Measurements from ENCODE around the gene ALPG.
"Not testable (repeated sequence)": the region's sequence is repeated elsewhere in the genome, so short reads cannot be mapped to it uniquely, and the experiment has no call there.

Gene ALPG

DNA sequence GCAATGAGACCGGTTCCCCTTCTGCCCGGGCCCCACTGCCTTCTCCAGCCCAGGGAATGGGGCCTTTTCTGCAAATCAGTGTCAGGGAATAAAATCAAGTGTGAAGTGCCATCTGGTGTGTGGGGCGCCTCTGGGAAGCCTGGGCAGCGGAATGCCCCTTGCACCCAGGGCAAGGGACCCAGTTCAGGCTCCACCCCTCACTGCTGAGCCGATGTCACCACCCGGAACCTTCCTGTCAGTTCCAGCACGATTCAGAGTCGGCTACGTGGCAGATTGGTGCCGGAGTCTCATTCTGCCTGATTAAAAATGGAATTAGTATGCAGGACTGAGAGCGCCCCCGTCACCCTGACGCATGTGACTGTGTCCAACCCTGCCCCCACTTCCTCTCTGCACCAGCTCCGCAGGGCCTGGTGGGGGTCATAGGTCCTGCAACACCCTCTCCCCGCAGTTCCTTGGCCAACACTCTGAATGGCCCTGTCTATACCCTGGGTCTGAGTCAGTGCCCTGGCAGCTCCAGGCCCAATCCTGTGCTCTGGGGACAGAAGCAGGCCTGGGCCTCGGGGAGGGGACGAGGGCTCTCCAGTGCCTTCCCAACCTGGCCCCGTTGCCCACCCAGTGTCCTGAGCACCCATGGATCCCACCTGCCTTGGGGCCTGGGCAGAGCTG lies 41.1 kb downstream of the ALPG start:
- Histone ChIP-seq H3K36me3 (ENCODE audit: insufficient read depth) (no peaks in the 10 kb centered on the region), H3K79me2 (ENCODE audit: insufficient read depth, low read depth) (no peaks in the 10 kb centered on the region), H3K9ac (no peak overlapping the region), H3K27ac (no peak overlapping the region), H3K27me3 (ENCODE audit: insufficient read depth, low read depth) (no peaks in the 10 kb centered on the region), H2AFZ (ENCODE audit: low read depth) (no peak overlapping the region; the same call in 1 of the 2 replicates), H3K4me2 (no peak overlapping the region), H3K4me3 (IDR thresholded peaks at IDR 0.05; ENCODE audit: insufficient read depth, low read depth, low read length) (no peak overlapping the region), H3K4me1 (ENCODE audit: low read depth, poor library complexity, severe bottlenecking) (no peaks in the 10 kb centered on the region), H4K20me1 (ENCODE audit: insufficient read depth) (no peaks in the 10 kb centered on the region)
- TF ChIP-seq, protein P1, sequence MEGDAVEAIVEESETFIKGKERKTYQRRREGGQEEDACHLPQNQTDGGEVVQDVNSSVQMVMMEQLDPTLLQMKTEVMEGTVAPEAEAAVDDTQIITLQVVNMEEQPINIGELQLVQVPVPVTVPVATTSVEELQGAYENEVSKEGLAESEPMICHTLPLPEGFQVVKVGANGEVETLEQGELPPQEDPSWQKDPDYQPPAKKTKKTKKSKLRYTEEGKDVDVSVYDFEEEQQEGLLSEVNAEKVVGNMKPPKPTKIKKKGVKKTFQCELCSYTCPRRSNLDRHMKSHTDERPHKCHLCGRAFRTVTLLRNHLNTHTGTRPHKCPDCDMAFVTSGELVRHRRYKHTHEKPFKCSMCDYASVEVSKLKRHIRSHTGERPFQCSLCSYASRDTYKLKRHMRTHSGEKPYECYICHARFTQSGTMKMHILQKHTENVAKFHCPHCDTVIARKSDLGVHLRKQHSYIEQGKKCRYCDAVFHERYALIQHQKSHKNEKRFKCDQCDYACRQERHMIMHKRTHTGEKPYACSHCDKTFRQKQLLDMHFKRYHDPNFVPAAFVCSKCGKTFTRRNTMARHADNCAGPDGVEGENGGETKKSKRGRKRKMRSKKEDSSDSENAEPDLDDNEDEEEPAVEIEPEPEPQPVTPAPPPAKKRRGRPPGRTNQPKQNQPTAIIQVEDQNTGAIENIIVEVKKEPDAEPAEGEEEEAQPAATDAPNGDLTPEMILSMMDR (conservative IDR thresholded peaks at IDR 0.05; ENCODE audit: low read depth, low read length), result no peak

DNA sequence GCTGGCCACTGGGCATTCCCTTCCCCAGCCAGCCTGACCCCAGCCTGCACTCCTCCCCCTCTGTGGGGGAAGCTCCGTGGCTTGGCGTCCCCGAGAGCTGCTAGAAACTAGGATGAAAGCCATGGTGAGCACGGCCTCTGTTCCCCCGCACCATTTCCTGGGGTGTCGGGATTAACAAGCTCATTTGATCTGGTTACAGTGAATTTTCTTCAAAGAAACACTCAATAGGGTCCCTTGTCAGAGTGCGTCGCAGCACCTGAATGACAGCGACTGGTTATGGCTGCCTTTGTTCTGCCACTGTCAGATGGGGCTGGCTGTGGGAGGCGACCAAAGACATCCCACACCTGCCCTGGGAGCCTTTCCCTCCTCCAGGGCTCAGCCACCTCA lies 41.7 kb downstream of the ALPG start:
- Histone ChIP-seq H3K4me1 (ENCODE audit: low read depth, poor library complexity, severe bottlenecking) (no peaks in the 10 kb centered on the region), H3K9ac (no peak overlapping the region)
- TF ChIP-seq, protein P1 (conservative IDR thresholded peaks at IDR 0.05; ENCODE audit: low read depth, low read length), result no peak

DNA sequence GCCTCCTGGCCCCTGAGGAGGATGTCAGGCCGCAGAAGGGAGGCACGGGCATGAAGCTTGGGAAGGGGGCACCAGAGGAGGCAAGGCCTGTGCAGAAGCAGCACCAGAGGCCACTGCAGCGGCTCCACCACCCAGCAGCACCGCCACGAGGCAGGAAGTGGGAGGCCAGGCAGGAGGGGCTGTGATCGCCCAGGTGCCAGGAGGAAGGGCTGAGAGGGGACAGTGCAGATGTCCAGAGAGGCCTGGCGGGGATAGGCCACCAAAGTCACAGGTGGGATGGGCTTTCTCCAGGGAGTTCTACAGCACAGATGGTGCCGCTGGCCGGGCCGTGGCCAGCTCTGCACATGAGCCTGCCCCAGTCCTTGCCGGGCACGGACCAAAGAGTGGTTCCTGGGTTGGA lies 43.3 kb downstream of the ALPG start:
- no peaks in the 10 kb centered on the region for H4K20me1 ChIP-seq (ENCODE audit: insufficient read depth)
- H3K27me3 ChIP-seq (ENCODE audit: insufficient read depth, low read depth), result 0 out of 2 replicates have a peak, but pooled peaks cover 2% of the 10 kb centered on the region
- H3K4me1 ChIP-seq (ENCODE audit: low read depth, poor library complexity, severe bottlenecking), result no peaks in the 10 kb centered on the region
- no peak overlapping the region for H3K4me3 ChIP-seq (IDR thresholded peaks at IDR 0.05; ENCODE audit: insufficient read depth, low read depth, low read length)
- H3K79me2 ChIP-seq (ENCODE audit: insufficient read depth, low read depth), result no peaks in the 10 kb centered on the region
- H2AFZ ChIP-seq (ENCODE audit: low read depth), result no peak overlapping the region
- no peak overlapping the region for H3K27ac ChIP-seq
- no peak overlapping the region for H3K9ac ChIP-seq
- TF ChIP-seq, protein P1 (conservative IDR thresholded peaks at IDR 0.05; ENCODE audit: low read depth, low read length), result no peak
- H3K36me3 ChIP-seq (ENCODE audit: insufficient read depth), result no peaks in the 10 kb centered on the region
- no peak overlapping the region for H3K4me2 ChIP-seq

More for the DNA sequence above, 41.7 kb downstream of the ALPG start:
- 0 out of 2 replicates have a peak, but pooled peaks cover 1% of the 10 kb centered on the region for H3K27me3 ChIP-seq (ENCODE audit: insufficient read depth, low read depth)
- no peaks in the 10 kb centered on the region for H3K79me2 ChIP-seq (ENCODE audit: insufficient read depth, low read depth)
- no peaks in the 10 kb centered on the region for H3K36me3 ChIP-seq (ENCODE audit: insufficient read depth)
- H3K27ac ChIP-seq, result no peak overlapping the region
- no peak overlapping the region for H3K4me3 ChIP-seq (IDR thresholded peaks at IDR 0.05; ENCODE audit: insufficient read depth, low read depth, low read length)
- no peak overlapping the region for H3K4me2 ChIP-seq
- no peak overlapping the region for H2AFZ ChIP-seq (ENCODE audit: low read depth)
- H4K20me1 ChIP-seq (ENCODE audit: insufficient read depth), result no peaks in the 10 kb centered on the region

DNA sequence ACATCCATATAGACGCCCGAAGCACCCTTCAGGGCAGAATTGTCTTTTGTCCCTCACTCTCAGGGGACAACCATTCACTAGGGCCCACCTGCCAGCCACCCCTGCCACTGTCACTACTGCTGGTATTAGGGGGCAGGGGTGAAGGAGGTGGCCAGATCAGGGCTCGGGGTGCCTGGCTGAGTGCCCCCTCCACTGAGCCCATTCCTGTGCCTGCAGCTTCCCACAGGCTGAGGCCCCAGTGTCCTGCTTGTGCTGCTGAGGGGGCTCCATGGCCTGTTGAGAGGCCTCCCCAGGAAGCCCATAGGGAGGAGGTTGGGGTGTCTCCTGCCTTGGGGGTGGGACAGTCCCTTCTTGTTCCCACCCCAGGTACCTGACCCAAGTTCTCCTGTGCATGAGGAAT lies 45.0 kb downstream of the ALPG start:
- not testable (repeated sequence) for H3K4me3 ChIP-seq (IDR thresholded peaks at IDR 0.05; ENCODE audit: insufficient read depth, low read depth, low read length); H4K20me1 ChIP-seq (ENCODE audit: insufficient read depth); H3K36me3 ChIP-seq (ENCODE audit: insufficient read depth); H3K4me1 ChIP-seq (ENCODE audit: low read depth, poor library complexity, severe bottlenecking); H3K4me2 ChIP-seq; H3K79me2 ChIP-seq (ENCODE audit: insufficient read depth, low read depth); H3K27ac ChIP-seq; H3K9ac ChIP-seq; H2AFZ ChIP-seq (ENCODE audit: low read depth); H3K27me3 ChIP-seq (ENCODE audit: insufficient read depth, low read depth)

DNA sequence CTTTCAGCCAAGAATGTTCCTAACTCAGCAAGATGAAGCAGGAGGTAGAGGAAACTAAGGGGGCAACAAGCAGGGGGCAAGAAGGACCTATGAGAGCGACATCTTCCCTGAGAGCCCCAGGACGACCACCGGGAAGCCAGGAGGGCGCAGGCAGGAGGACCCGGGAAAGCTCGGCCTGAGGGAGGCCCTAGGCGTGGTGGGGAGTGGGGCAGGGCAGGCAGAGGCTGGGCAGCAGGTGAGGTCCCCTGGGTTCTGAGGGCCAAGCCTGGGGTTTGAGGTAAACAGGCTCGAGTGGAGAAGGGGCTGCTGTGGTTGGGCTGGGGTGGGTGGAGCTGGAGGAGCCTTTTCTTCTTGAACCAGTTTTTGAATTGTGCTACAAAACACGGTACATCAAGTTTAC lies 48.0 kb downstream of the ALPG start:
- 0 out of 2 replicates have a peak, but pooled peaks cover 2% of the 10 kb centered on the region for H3K27me3 ChIP-seq (ENCODE audit: insufficient read depth, low read depth)
- TF ChIP-seq, protein P1 (conservative IDR thresholded peaks at IDR 0.05; ENCODE audit: low read depth, low read length), result no peak

More for the DNA sequence above, 48.0 kb downstream of the ALPG start:
- H3K27ac ChIP-seq, result no peak overlapping the region
- no peaks in the 10 kb centered on the region for H3K4me1 ChIP-seq (ENCODE audit: low read depth, poor library complexity, severe bottlenecking)
- H4K20me1 ChIP-seq (ENCODE audit: insufficient read depth), result no peaks in the 10 kb centered on the region
- no peaks in the 10 kb centered on the region for H3K36me3 ChIP-seq (ENCODE audit: insufficient read depth)
- H3K4me3 ChIP-seq (IDR thresholded peaks at IDR 0.05; ENCODE audit: insufficient read depth, low read depth, low read length), result no peak overlapping the region
- no peak overlapping the region for H3K9ac ChIP-seq
- no peak overlapping the region for H3K4me2 ChIP-seq
- H3K79me2 ChIP-seq (ENCODE audit: insufficient read depth, low read depth), result no peaks in the 10 kb centered on the region
- H2AFZ ChIP-seq (ENCODE audit: low read depth), result no peak overlapping the region
